ENCODE data around the gene ETV6.

ETV6 gene

DNA sequence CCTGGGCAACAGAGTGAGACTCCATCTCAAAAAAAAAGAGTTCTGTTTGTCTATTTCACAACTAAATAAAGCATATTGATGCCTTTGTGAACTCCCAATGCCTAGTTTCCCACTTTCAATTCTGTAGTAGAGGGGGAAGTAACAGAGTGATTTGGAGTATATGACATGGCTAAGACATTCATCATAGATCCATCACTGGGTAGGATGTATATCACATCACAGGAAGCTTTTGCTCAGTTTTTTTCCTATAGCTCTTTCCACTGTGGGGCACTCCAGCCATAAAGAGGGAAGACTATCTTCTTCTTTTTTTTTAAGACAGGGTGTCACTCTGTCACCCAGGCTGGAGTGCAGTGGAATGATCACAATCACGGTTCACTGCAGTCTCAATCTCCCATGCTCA is 267.3 kb downstream of the ETV6 start:
- Histone ChIP-seq H3K4me3 (ENCODE audit: low read depth in 1 of 2, low read length in 2 of 2) (no peak overlapping the region), H3K27me3 (ENCODE audit: insufficient read depth, low read length, poor library complexity) (no peaks in the 10 kb centered on the region), H3K36me3 (ENCODE audit: insufficient read depth, low read length) (no peaks in the 10 kb centered on the region), H3K79me2 (ENCODE audit: insufficient read depth, low read length) (no peaks in the 10 kb centered on the region), H3K4me2 (ENCODE audit: insufficient read depth, low read length) (no peak overlapping the region), H3K9ac (ENCODE audit: low read depth, low read length) (no peak overlapping the region), H3K4me1 (ENCODE audit: insufficient read depth, low read length) (no peaks in the 10 kb centered on the region), H3K27ac (ENCODE audit: low read length) (no peak overlapping the region), H3K9me3 (ENCODE audit: insufficient read depth, low read length, severe bottlenecking) (no peaks in the 10 kb centered on the region), H2AFZ (ENCODE audit: low read depth, low read length) (no peak overlapping the region), H4K20me1 (ENCODE audit: insufficient read depth, low read length) (no peaks in the 10 kb centered on the region)
- ATAC-seq (ENCODE audit: insufficient read depth, low read depth) (no peak), DNase-seq (no peak)
- TF ChIP-seq, protein P1, sequence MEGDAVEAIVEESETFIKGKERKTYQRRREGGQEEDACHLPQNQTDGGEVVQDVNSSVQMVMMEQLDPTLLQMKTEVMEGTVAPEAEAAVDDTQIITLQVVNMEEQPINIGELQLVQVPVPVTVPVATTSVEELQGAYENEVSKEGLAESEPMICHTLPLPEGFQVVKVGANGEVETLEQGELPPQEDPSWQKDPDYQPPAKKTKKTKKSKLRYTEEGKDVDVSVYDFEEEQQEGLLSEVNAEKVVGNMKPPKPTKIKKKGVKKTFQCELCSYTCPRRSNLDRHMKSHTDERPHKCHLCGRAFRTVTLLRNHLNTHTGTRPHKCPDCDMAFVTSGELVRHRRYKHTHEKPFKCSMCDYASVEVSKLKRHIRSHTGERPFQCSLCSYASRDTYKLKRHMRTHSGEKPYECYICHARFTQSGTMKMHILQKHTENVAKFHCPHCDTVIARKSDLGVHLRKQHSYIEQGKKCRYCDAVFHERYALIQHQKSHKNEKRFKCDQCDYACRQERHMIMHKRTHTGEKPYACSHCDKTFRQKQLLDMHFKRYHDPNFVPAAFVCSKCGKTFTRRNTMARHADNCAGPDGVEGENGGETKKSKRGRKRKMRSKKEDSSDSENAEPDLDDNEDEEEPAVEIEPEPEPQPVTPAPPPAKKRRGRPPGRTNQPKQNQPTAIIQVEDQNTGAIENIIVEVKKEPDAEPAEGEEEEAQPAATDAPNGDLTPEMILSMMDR (IDR thresholded peaks at IDR 0.05; ENCODE audit: borderline replicate concordance, extremely low read depth, low read length, poor library complexity, severe bottlenecking): no peak
- no peak for TF ChIP-seq EZH2 (IDR thresholded peaks at IDR 0.05; ENCODE audit: borderline replicate concordance, low read depth, low read length, severe bottlenecking)

DNA sequence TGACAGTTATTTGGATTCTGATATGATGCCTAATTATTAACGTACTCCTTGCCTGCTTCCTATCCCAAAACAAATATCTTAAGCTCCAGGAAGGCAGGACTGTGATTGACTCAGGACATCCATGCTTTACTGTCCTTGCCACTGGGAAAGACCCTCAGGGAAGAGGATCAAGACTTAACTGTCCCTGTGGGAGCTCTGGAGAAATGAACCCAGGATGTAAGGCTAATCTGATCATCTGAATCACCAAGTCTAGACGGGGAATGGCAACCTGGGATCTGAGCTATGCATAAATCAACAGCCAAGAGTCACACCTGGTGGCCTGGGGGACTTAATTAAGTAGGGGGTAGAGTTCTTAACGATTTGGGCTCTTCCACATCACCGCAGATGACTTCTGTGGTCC is 268.0 kb downstream of the ETV6 start:
- Histone ChIP-seq H3K9me3 (ENCODE audit: insufficient read depth, low read length, severe bottlenecking) (no peaks in the 10 kb centered on the region), H3K79me2 (ENCODE audit: insufficient read depth, low read length) (no peaks in the 10 kb centered on the region), H3K4me2 (ENCODE audit: insufficient read depth, low read length) (no peak overlapping the region), H3K27me3 (ENCODE audit: insufficient read depth, low read length, poor library complexity) (no peaks in the 10 kb centered on the region), H2AFZ (ENCODE audit: low read depth, low read length) (no peak overlapping the region), H3K36me3 (ENCODE audit: insufficient read depth, low read length) (no peaks in the 10 kb centered on the region), H3K4me1 (ENCODE audit: insufficient read depth, low read length) (peaks cover 6% of the 10 kb centered on the region), H3K4me3 (ENCODE audit: low read depth in 1 of 2, low read length in 2 of 2) (no peak overlapping the region), H3K9ac (ENCODE audit: low read depth, low read length) (no peak overlapping the region), H4K20me1 (ENCODE audit: insufficient read depth, low read length) (no peaks in the 10 kb centered on the region), H3K27ac (ENCODE audit: low read length) (no peak overlapping the region)
- TF ChIP-seq, protein P1 (IDR thresholded peaks at IDR 0.05; ENCODE audit: borderline replicate concordance, extremely low read depth, low read length, poor library complexity, severe bottlenecking): no peak
- no peak for TF ChIP-seq EZH2 (IDR thresholded peaks at IDR 0.05; ENCODE audit: borderline replicate concordance, low read depth, low read length, severe bottlenecking)
- DNase-seq (no peak), ATAC-seq (ENCODE audit: insufficient read depth, low read depth) (no peak)

DNA sequence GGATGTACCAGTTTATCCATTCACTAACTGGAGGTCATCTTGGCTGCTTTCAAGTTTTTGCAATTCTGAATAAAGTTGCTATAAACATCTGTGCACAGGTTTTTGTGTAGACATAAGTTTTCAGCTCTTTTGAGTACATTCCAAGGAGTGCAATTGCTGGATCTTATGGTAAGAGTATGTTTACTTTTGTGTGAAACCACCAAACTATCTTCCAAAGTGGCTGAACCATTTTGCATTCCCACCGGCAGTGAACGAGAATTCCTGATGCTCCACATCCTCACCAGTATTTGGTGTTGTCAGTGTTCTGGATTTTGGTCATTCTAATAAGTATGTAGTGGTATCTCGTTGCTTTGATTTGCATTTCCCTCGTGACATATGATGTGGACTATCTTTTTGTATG is 270.8 kb downstream of the ETV6 start:
- H3K9me3 ChIP-seq (ENCODE audit: insufficient read depth, low read length, severe bottlenecking): no peaks in the 10 kb centered on the region
- no peaks in the 10 kb centered on the region for H3K79me2 ChIP-seq (ENCODE audit: insufficient read depth, low read length)
- no peak overlapping the region for H3K4me3 ChIP-seq (ENCODE audit: low read depth in 1 of 2, low read length in 2 of 2)
- no peaks in the 10 kb centered on the region for H4K20me1 ChIP-seq (ENCODE audit: insufficient read depth, low read length)
- TF ChIP-seq EZH2 (IDR thresholded peaks at IDR 0.05; ENCODE audit: borderline replicate concordance, low read depth, low read length, severe bottlenecking): no peak
- TF ChIP-seq, protein P1 (IDR thresholded peaks at IDR 0.05; ENCODE audit: borderline replicate concordance, extremely low read depth, low read length, poor library complexity, severe bottlenecking): no peak
- H3K36me3 ChIP-seq (ENCODE audit: insufficient read depth, low read length): no peaks in the 10 kb centered on the region
- DNase-seq (no peak), ATAC-seq (ENCODE audit: insufficient read depth, low read depth) (no peak)
- peaks cover 12% of the 10 kb centered on the region for H3K4me1 ChIP-seq (ENCODE audit: insufficient read depth, low read length)
- H3K27ac ChIP-seq (ENCODE audit: low read length): no peak overlapping the region
- no peak overlapping the region for H3K9ac ChIP-seq (ENCODE audit: low read depth, low read length)
- H2AFZ ChIP-seq (ENCODE audit: low read depth, low read length): no peak overlapping the region
- H3K4me2 ChIP-seq (ENCODE audit: insufficient read depth, low read length): no peak overlapping the region
- no peaks in the 10 kb centered on the region for H3K27me3 ChIP-seq (ENCODE audit: insufficient read depth, low read length, poor library complexity)

GRCh38 chr12:11922361-11922760 is 272.9 kb downstream of the ETV6 start:
- ATAC-seq (ENCODE audit: insufficient read depth, low read depth) (peak; percentile 65; the same call in 2 of the 3 replicates), DNase-seq (no peak)
- no peak overlapping the region for H3K27ac ChIP-seq (ENCODE audit: low read length)
- 0 out of 2 replicates have a peak overlapping the region, but pooled peaks have one; percentile 15 for H2AFZ ChIP-seq (ENCODE audit: low read depth, low read length)
- H3K4me1 ChIP-seq (ENCODE audit: insufficient read depth, low read length): peaks cover 12% of the 10 kb centered on the region
- no peak overlapping the region for H3K4me2 ChIP-seq (ENCODE audit: insufficient read depth, low read length)
- TF ChIP-seq, protein P1 (IDR thresholded peaks at IDR 0.05; ENCODE audit: borderline replicate concordance, extremely low read depth, low read length, poor library complexity, severe bottlenecking): no peak
- no peak for TF ChIP-seq EZH2 (IDR thresholded peaks at IDR 0.05; ENCODE audit: borderline replicate concordance, low read depth, low read length, severe bottlenecking)
- no peaks in the 10 kb centered on the region for H4K20me1 ChIP-seq (ENCODE audit: insufficient read depth, low read length)
- H3K9ac ChIP-seq (ENCODE audit: low read depth, low read length): no peak overlapping the region
- H3K36me3 ChIP-seq (ENCODE audit: insufficient read depth, low read length): no peaks in the 10 kb centered on the region
- H3K27me3 ChIP-seq (ENCODE audit: insufficient read depth, low read length, poor library complexity): no peaks in the 10 kb centered on the region
- no peak overlapping the region for H3K4me3 ChIP-seq (ENCODE audit: low read depth in 1 of 2, low read length in 2 of 2)
- no peaks in the 10 kb centered on the region for H3K79me2 ChIP-seq (ENCODE audit: insufficient read depth, low read length)
- no peaks in the 10 kb centered on the region for H3K9me3 ChIP-seq (ENCODE audit: insufficient read depth, low read length, severe bottlenecking)
